Measurements from ENCODE around the gene TECTA. TPM values are rescaled to one million over a fixed set of nuclear protein-coding genes. Genes with fewer than 3 reads are reported as not detected.

Gene TECTA
- polyA plus RNA-seq, 3 donors, result 0.45 TPM; not detected in 2

- peaks cover 3 to 6% of the 10 kb centered on the region in 2 donors for H3K27me3 ChIP-seq (ENCODE audit: control insufficient read depth in 2 of 2, insufficient read depth in 2 of 2, low read length in 2 of 2)
- DNase-seq, result no peak
- no peaks in the 10 kb centered on the region for H3K36me3 ChIP-seq (replicated peaks in 1 of 2; ENCODE audit: control insufficient read depth in 1 of 2, insufficient read depth in 2 of 2, low read length in 2 of 2)
- Mint-ChIP-seq H3K36me3 (no peaks in the 10 kb centered on the region), H3K27me3 (ENCODE audit: low read depth in 3 of 3) (peaks cover 6 to 13% (median 7%) of the 10 kb centered on the region in 3 donors), H3K27ac (no peak overlapping the region), H3K9me3 (peaks cover 0 to 4% (median 0%) of the 10 kb centered on the region in 7 donors), H3K4me1 (no peaks in the 10 kb centered on the region), H3K4me3 (no peak overlapping the region)
- H3K4me3 ChIP-seq (replicated peaks in 1 of 3; ENCODE audit: low read depth in 2 of 3, low read length in 3 of 3), result no peak overlapping the region
- H4K20me1 ChIP-seq (ENCODE audit: insufficient read depth, low read length), result no peaks in the 10 kb centered on the region
- no peaks in the 10 kb centered on the region for H3K9me3 ChIP-seq (replicated peaks in 1 of 2; ENCODE audit: control insufficient read depth in 1 of 2, insufficient read depth in 1 of 2, low read length in 2 of 2)
- no peak overlapping the region for H2AFZ ChIP-seq (ENCODE audit: insufficient read depth, low read depth, low read length, poor library complexity, severe bottlenecking)
- H3K4me1 ChIP-seq (ENCODE audit: control insufficient read depth in 1 of 2, insufficient read depth in 2 of 2, low read length in 2 of 2), result no peaks in the 10 kb centered on the region
- H3K79me2 ChIP-seq (ENCODE audit: insufficient read depth, low read length), result no peaks in the 10 kb centered on the region
- intact Hi-C loops (cut with micrococcal nuclease), result no loop called here
- H3K4me2 ChIP-seq (replicated peaks; ENCODE audit: extremely low read depth, low read length, poor library complexity, severe bottlenecking), result no peak overlapping the region
- TF ChIP-seq, protein P1, sequence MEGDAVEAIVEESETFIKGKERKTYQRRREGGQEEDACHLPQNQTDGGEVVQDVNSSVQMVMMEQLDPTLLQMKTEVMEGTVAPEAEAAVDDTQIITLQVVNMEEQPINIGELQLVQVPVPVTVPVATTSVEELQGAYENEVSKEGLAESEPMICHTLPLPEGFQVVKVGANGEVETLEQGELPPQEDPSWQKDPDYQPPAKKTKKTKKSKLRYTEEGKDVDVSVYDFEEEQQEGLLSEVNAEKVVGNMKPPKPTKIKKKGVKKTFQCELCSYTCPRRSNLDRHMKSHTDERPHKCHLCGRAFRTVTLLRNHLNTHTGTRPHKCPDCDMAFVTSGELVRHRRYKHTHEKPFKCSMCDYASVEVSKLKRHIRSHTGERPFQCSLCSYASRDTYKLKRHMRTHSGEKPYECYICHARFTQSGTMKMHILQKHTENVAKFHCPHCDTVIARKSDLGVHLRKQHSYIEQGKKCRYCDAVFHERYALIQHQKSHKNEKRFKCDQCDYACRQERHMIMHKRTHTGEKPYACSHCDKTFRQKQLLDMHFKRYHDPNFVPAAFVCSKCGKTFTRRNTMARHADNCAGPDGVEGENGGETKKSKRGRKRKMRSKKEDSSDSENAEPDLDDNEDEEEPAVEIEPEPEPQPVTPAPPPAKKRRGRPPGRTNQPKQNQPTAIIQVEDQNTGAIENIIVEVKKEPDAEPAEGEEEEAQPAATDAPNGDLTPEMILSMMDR (IDR thresholded peaks at IDR 0.05), result no peak
- no peak overlapping the region for H3K27ac ChIP-seq (ENCODE audit: low read depth in 1 of 2, low read length in 2 of 2)
- H3K9ac ChIP-seq (ENCODE audit: insufficient read depth, low read length, poor library complexity, severe bottlenecking), result no peak overlapping the region
Measured at GRCh38 chr11:121188776-121189175, 87.7 kb downstream of the TECTA start.

GRCh38 chr11:121191818-121192217, 90.8 kb downstream of the TECTA start:
- no peak overlapping the region for H3K27ac ChIP-seq (ENCODE audit: low read depth in 1 of 2, low read length in 2 of 2)
- H3K4me1 Mint-ChIP-seq, result no peaks in the 10 kb centered on the region
- H3K27me3 ChIP-seq (ENCODE audit: control insufficient read depth in 2 of 2, insufficient read depth in 2 of 2, low read length in 2 of 2), result peaks cover 7 to 14% of the 10 kb centered on the region in 2 donors
- 94% methylated on average over 3 of the region's 5 CpGs for WGBS (ENCODE audit: insufficient coverage)
- H3K4me3 Mint-ChIP-seq, result no peak overlapping the region
- no peak overlapping the region for H3K27ac Mint-ChIP-seq
- intact Hi-C loops (cut with micrococcal nuclease), result loop anchor here (5.0 to 10.0 kb wide), 3 partner anchors 247 to 680 kb away; partner anchors contain the start of gene GRIK4 (in 2 of the 2)
- no peaks in the 10 kb centered on the region for H3K4me1 ChIP-seq (ENCODE audit: control insufficient read depth in 1 of 2, insufficient read depth in 2 of 2, low read length in 2 of 2)
- TF ChIP-seq, protein P1 (IDR thresholded peaks at IDR 0.05), result no peak
- no peaks in the 10 kb centered on the region for H3K9me3 Mint-ChIP-seq
- peaks cover 3 to 16% (median 10%) of the 10 kb centered on the region in 3 donors for H3K27me3 Mint-ChIP-seq (ENCODE audit: low read depth in 3 of 3)
- no peak overlapping the region for H3K9ac ChIP-seq (ENCODE audit: insufficient read depth, low read length, poor library complexity, severe bottlenecking)
- H4K20me1 ChIP-seq (ENCODE audit: insufficient read depth, low read length), result no peaks in the 10 kb centered on the region
- H3K4me3 ChIP-seq (replicated peaks in 1 of 3; ENCODE audit: low read depth in 2 of 3, low read length in 3 of 3), result no peak overlapping the region
- no peaks in the 10 kb centered on the region for H3K36me3 Mint-ChIP-seq
- no peaks in the 10 kb centered on the region for H3K9me3 ChIP-seq (replicated peaks in 1 of 2; ENCODE audit: control insufficient read depth in 1 of 2, insufficient read depth in 1 of 2, low read length in 2 of 2)
- no peak overlapping the region for H3K4me2 ChIP-seq (replicated peaks; ENCODE audit: extremely low read depth, low read length, poor library complexity, severe bottlenecking)
- H3K36me3 ChIP-seq (replicated peaks in 1 of 2; ENCODE audit: control insufficient read depth in 1 of 2, insufficient read depth in 2 of 2, low read length in 2 of 2), result no peaks in the 10 kb centered on the region
- no peak for DNase-seq
- no peaks in the 10 kb centered on the region for H3K79me2 ChIP-seq (ENCODE audit: insufficient read depth, low read length)
- no peak overlapping the region for H2AFZ ChIP-seq (ENCODE audit: insufficient read depth, low read depth, low read length, poor library complexity, severe bottlenecking)

Data from CD14-positive monocyte (primary cell).